ENCODE results near the gene C16orf89.

DNA sequence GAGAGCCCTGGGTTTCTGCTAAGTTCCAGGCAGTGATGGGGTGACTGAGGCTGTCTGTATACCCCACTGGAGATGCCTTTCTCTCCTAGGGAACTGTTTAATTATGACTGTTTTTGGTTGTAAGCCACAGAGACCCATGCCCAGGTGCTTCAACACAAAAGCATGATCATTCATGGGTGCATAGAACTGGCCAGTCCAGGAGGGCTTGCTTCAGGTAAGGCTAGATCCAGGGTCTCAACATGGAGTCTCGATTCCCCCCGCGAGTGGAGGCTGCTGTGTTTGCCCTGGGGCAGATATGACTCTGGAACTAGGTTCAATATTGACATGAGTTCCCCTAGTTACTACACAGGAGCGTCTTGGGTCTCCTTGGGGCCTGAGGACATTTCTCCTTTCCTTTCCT lies 49.9 kb downstream of the C16orf89 start:
- TF ChIP-seq, protein P1, sequence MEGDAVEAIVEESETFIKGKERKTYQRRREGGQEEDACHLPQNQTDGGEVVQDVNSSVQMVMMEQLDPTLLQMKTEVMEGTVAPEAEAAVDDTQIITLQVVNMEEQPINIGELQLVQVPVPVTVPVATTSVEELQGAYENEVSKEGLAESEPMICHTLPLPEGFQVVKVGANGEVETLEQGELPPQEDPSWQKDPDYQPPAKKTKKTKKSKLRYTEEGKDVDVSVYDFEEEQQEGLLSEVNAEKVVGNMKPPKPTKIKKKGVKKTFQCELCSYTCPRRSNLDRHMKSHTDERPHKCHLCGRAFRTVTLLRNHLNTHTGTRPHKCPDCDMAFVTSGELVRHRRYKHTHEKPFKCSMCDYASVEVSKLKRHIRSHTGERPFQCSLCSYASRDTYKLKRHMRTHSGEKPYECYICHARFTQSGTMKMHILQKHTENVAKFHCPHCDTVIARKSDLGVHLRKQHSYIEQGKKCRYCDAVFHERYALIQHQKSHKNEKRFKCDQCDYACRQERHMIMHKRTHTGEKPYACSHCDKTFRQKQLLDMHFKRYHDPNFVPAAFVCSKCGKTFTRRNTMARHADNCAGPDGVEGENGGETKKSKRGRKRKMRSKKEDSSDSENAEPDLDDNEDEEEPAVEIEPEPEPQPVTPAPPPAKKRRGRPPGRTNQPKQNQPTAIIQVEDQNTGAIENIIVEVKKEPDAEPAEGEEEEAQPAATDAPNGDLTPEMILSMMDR (conservative IDR thresholded peaks at IDR 0.05; ENCODE audit: low read depth, low read length): no peak
- TF ChIP-seq EZH2 (IDR thresholded peaks at IDR 0.05; ENCODE audit: low read length, unreplicated experiment): no peak
- TF ChIP-seq EZH2phosphoT487 (IDR thresholded peaks at IDR 0.05; ENCODE audit: borderline replicate concordance, low read length): no peak
